IMR-90 (cell line): Measurements from ENCODE around the gene PCSK5. TPM values are rescaled to one million over a fixed set of nuclear protein-coding genes. Genes with fewer than 3 reads are reported as not detected.

Source experiments
- ATAC-seq: fragments of 200-7000 bp; cut with Tn5 transposase; 2 replicates; pipeline ENCODE4 v1.9.1; 2020; ENCODE audit warnings: low read depth, mild to moderate bottlenecking, moderate library complexity
- BruUV-seq: library from RNA; stranded (reverse); fragments of 400-500 nt; replicated peaks from 2 replicates; lab custom pipeline; 2021; lab: Mats Ljungman, UMichigan
- CTCF ChIA-PET: fragments of 300-600 bp; formaldehyde crosslinking; extraction: SDS; loops from one replicate; lab custom pipeline; 2021; ENCODE audit warnings: antibody characterized with exemption; lab: Yijun Ruan, JAX
- POLR2A ChIA-PET: fragments of 300-600 bp; sonication (Branson Sonifier 250); formaldehyde crosslinking; loops from one replicate; lab custom pipeline; 2022; ENCODE audit warnings: antibody characterized with exemption; ENCODE audit not compliant: unreplicated experiment; lab: Charles Lee
- DNase-seq: peaks from one replicate; pipeline ENCODE4 v3.0.0; 2013
- H2AFZ ChIP-seq: replicated peaks from 2 replicates; pipeline ENCODE3; 2013; ENCODE audit warnings: low read length, mild to moderate bottlenecking; ENCODE audit not compliant: poor library complexity
- H2AK5ac ChIP-seq: 2 replicates; pipeline ENCODE4 v1.6.1; 2013; ENCODE audit warnings: low read depth, low read length, inconsistent platforms
- H2AK9ac ChIP-seq: replicated peaks from 2 replicates; pipeline ENCODE3; 2013; ENCODE audit warnings: mild to moderate bottlenecking, low read depth, low read length, moderate library complexity; ENCODE audit not compliant: poor library complexity
- H2BK120ac ChIP-seq: 2 replicates; pipeline ENCODE4 v1.6.1; 2013; ENCODE audit warnings: low read depth, low read length, inconsistent platforms
- H2BK15ac ChIP-seq: 3 replicates; pipeline ENCODE4 v1.6.1; 2013; ENCODE audit warnings: low read depth, low read length, inconsistent platforms
- H2BK20ac ChIP-seq: 2 replicates; pipeline ENCODE4 v1.6.1; 2013; ENCODE audit warnings: low read depth, mild to moderate bottlenecking, inconsistent platforms, low read length, moderate library complexity
- H2BK5ac ChIP-seq: 2 replicates; pipeline ENCODE4 v1.6.1; 2013; ENCODE audit warnings: mild to moderate bottlenecking, low read depth, low read length, inconsistent platforms; ENCODE audit not compliant: poor library complexity, severe bottlenecking
- H3K14ac ChIP-seq: replicated peaks from 2 replicates; pipeline ENCODE4 v1.6.1; 2013; ENCODE audit warnings: low read depth, low read length, inconsistent platforms
- H3K18ac ChIP-seq: 2 replicates; pipeline ENCODE4 v1.6.1; 2013; ENCODE audit warnings: low read depth, low read length, control low read depth
- H3K23ac ChIP-seq: 2 replicates; pipeline ENCODE4 v1.6.1; 2013; ENCODE audit warnings: low read depth, low read length, inconsistent platforms
- H3K27ac ChIP-seq: 2 replicates; pipeline ENCODE4 v1.5.1; 2013; ENCODE audit warnings: mild to moderate bottlenecking, control low read depth, low read length; ENCODE audit not compliant: insufficient read depth
- H3K27me3 ChIP-seq: 2 replicates; pipeline ENCODE4 v1.6.1; 2013; ENCODE audit warnings: low read length; ENCODE audit not compliant: control insufficient read depth, insufficient read depth
- H3K36me3 ChIP-seq: 2 replicates; pipeline ENCODE4 v1.6.1; 2013; ENCODE audit warnings: low read length, mixed read lengths; ENCODE audit not compliant: control insufficient read depth, insufficient read depth
- H3K4ac ChIP-seq: 2 replicates; pipeline ENCODE4 v1.6.1; 2013; ENCODE audit warnings: low read depth, low read length, inconsistent platforms
- H3K4me1 ChIP-seq: 2 replicates; pipeline ENCODE4 v1.6.1; 2013; ENCODE audit warnings: low read length, mixed read lengths; ENCODE audit not compliant: control insufficient read depth, insufficient read depth
- H3K4me2 ChIP-seq: 2 replicates; pipeline ENCODE4 v1.6.1; 2013; ENCODE audit warnings: low read depth, mild to moderate bottlenecking, control low read depth, low read length, moderate library complexity
- H3K4me3 ChIP-seq: 2 replicates; pipeline ENCODE4 v1.5.1; 2013; ENCODE audit warnings: low read depth, mild to moderate bottlenecking, control low read depth, low read length, moderate library complexity; ENCODE audit not compliant: insufficient read depth
- H3K56ac ChIP-seq: 2 replicates; pipeline ENCODE4 v1.6.1; 2013; ENCODE audit warnings: low read length, inconsistent platforms; ENCODE audit not compliant: insufficient read depth; ENCODE audit errors: extremely low read depth
- H3K79me1 ChIP-seq, 2 experiments: 2 replicates each; pipeline ENCODE4 v1.6.1; 2013; ENCODE audit warnings: low read length in 2 of 2, inconsistent platforms in 1 of 2, low read depth in 1 of 2
- H3K9ac ChIP-seq: 2 replicates; pipeline ENCODE4 v1.6.1; 2013; ENCODE audit warnings: low read depth, low read length, control low read depth
- H3K9me1 ChIP-seq: 2 replicates; pipeline ENCODE4 v1.6.1; 2013; ENCODE audit warnings: low read length, inconsistent platforms; ENCODE audit not compliant: insufficient read depth
- H3K9me3 ChIP-seq: 2 replicates; pipeline ENCODE4 v1.6.1; 2013; ENCODE audit warnings: low read length; ENCODE audit not compliant: control insufficient read depth, insufficient read depth
- H4K20me1 ChIP-seq: 2 replicates; pipeline ENCODE4 v1.6.1; 2013; ENCODE audit warnings: low read length, inconsistent platforms; ENCODE audit not compliant: insufficient read depth
- H4K5ac ChIP-seq: 2 replicates; pipeline ENCODE4 v1.6.1; 2013; ENCODE audit warnings: mild to moderate bottlenecking, low read depth, low read length, control low read depth
- H4K8ac ChIP-seq, 2 experiments: 2 replicates each; pipeline ENCODE4 v1.6.1; 2013; ENCODE audit warnings: low read depth in 2 of 2, low read length in 2 of 2, control low read depth in 1 of 2, inconsistent platforms in 1 of 2
- H4K91ac ChIP-seq: 2 replicates; pipeline ENCODE4 v1.6.1; 2013; ENCODE audit warnings: low read depth, low read length, inconsistent platforms; ENCODE audit not compliant: insufficient read depth
- BHLHE40 ChIP-seq: fragments of 150-350 bp; IDR thresholded peaks from 2 replicates; pipeline ENCODE4 v1.6.1; 2016; ENCODE audit warnings: mild to moderate bottlenecking, low read depth, low read length
- CEBPB ChIP-seq: IDR thresholded peaks from 2 replicates; pipeline ENCODE4 v1.6.1; 2012; ENCODE audit warnings: low read depth, low read length, improper control_type of control experiment
- CHD1 ChIP-seq: IDR thresholded peaks from 2 replicates; pipeline ENCODE4 v1.6.1; 2012; ENCODE audit warnings: low read depth, low read length, improper control_type of control experiment
- FOS ChIP-seq: fragments of 150-350 bp; IDR thresholded peaks from 2 replicates; pipeline ENCODE4 v1.6.1; 2016; ENCODE audit warnings: low read depth, low read length
- MAFK ChIP-seq: IDR thresholded peaks from 2 replicates; pipeline ENCODE4 v1.6.1; 2012; ENCODE audit warnings: low read depth, low read length, improper control_type of control experiment
- MAZ ChIP-seq: IDR thresholded peaks from 2 replicates; pipeline ENCODE4 v1.6.1; 2012; ENCODE audit warnings: low read depth, mild to moderate bottlenecking, low read length, improper control_type of control experiment, moderate library complexity, borderline replicate concordance
- MXI1 ChIP-seq: IDR thresholded peaks from 2 replicates; pipeline ENCODE4 v1.6.1; 2012; ENCODE audit warnings: low read depth, mild to moderate bottlenecking, low read length, moderate library complexity, borderline replicate concordance
- NFE2L2 ChIP-seq: fragments of 150-350 bp; IDR thresholded peaks from 2 replicates; pipeline ENCODE4 v1.6.1; 2016; ENCODE audit warnings: low read depth, mild to moderate bottlenecking, low read length
- POLR2A ChIP-seq: IDR thresholded peaks from 2 replicates; pipeline ENCODE4 v1.6.1; 2012; ENCODE audit warnings: mild to moderate bottlenecking, low read depth, low read length
- RAD21 ChIP-seq: IDR thresholded peaks from 2 replicates; pipeline ENCODE4 v1.6.1; 2012; ENCODE audit warnings: low read length, improper control_type of control experiment
- RCOR1 ChIP-seq: IDR thresholded peaks from 2 replicates; pipeline ENCODE4 v1.6.1; 2012; ENCODE audit warnings: mild to moderate bottlenecking, low read length, improper control_type of control experiment; ENCODE audit not compliant: insufficient replicate concordance
- RFX5 ChIP-seq: IDR thresholded peaks from 2 replicates; pipeline ENCODE4 v1.8.0; 2012; ENCODE audit warnings: low read depth, mild to moderate bottlenecking, low read length, moderate library complexity
- SMC3 ChIP-seq: fragments of 150-350 bp; IDR thresholded peaks from 2 replicates; pipeline ENCODE4 v1.6.1; 2016; ENCODE audit warnings: low read depth, mild to moderate bottlenecking, antibody characterized with exemption, low read length, moderate library complexity
- WGBS, 2 experiments: methylation state at CpG; one replicate each; pipeline versions ENCODE4 v1.1.5 to v1.1.7; 2013; ENCODE audit warnings: missing lambda C conversion rate in 2 of 2; ENCODE audit not compliant: insufficient read length in 1 of 2; ENCODE audit errors: extremely low coverage in 2 of 2; 5-methylcytosine and 5-hydroxymethylcytosine counted together
- dilution Hi-C: fragments of 300-500 bp; cut with HindIII; formaldehyde crosslinking; loops from one replicate; pipeline ENCODE4 v1.14.3; 2018; ENCODE audit warnings: low sequenced_read_pairs; ENCODE audit not compliant: unreplicated experiment
- in situ Hi-C: fragments of 300-500 bp; cut with MboI; formaldehyde crosslinking; loops from 3 replicates; pipeline ENCODE4 v1.14.3; 2019; ENCODE audit warnings: low sequenced_read_pairs, inconsistent platforms, mixed read lengths
- intact Hi-C: fragments of 100-400 bp; cut with micrococcal nuclease; formaldehyde crosslinking; loops from 2 replicates; pipeline ENCODE4 v1.10.0; 2022
- polyA plus RNA-seq, 3 experiments: library from polyadenylated mRNA; depleted of rRNA; stranded (reverse); fragments of >200 nt; gene quantifications; 2 replicates each; pipeline ENCODE4 v1.2.3, GENCODE V29; 2012; ENCODE audit warnings: low replicate concordance in 1 of 3
- total RNA-seq: library from RNA; depleted of rRNA; stranded (reverse); fragments of >200 nt; gene quantifications from 2 replicates; pipeline ENCODE4 v1.2.3, GENCODE V29; 2012
- TF ChIP-seq, protein P1 (sequence below): conservative IDR thresholded peaks from 2 replicates; pipeline ENCODE4 v1.5.1; 2012; ENCODE audit warnings: mild to moderate bottlenecking, low read depth, low read length, improper control_type of control experiment
- TF ChIP-seq, protein P2 (sequence below): fragments of 150-350 bp; IDR thresholded peaks from 2 replicates; pipeline ENCODE4 v1.6.1; 2016; ENCODE audit warnings: low read depth, mild to moderate bottlenecking, low read length, moderate library complexity, borderline replicate concordance
- TF ChIP-seq, protein P3 (sequence below): fragments of 150-350 bp; IDR thresholded peaks from 2 replicates; pipeline ENCODE4 v1.6.1; 2017; ENCODE audit warnings: mild to moderate bottlenecking, antibody characterized with exemption, low read length, low read depth

The PCSK5 gene
- total and polyA plus RNA-seq, 2 of the 4 experiments (the other 2 are of a cell fraction): 1.5 to 3.0 TPM

DNA sequence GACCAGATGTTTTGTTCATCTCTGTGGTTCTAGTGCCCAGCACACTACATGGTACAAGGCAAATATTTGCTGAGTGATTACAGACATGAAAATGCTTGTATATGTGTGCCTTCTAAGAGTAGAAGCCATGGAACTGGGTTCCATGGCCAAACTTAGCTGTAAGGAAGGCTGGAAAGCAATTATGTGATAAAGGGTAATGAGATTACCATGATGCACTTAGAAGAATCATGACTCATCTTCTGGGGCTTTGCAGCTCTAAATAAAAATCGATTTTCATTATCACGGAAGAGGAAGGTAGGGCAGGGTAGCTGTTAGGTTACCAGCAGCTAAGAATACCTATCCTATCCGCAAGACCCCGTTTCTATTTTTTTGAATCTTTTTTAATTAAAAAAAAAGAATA lies 475.8 kb downstream of the PCSK5 start:
- in situ Hi-C loops: no loop called here
- Histone ChIP-seq H4K8ac (no peak overlapping the region), H3K4me1 (peaks cover 3% of the 10 kb centered on the region; the same call in 1 of the 2 replicates), H3K9ac (no peak overlapping the region), H3K23ac (no peak overlapping the region), H4K91ac (no peak overlapping the region), H3K79me1 (no peaks in the 10 kb centered on the region), H3K18ac (no peak overlapping the region), H3K27ac (no peak overlapping the region), H2BK20ac (no peak overlapping the region), H2AK9ac (no peak overlapping the region), H3K27me3 (no peaks in the 10 kb centered on the region), H2BK15ac (no peak overlapping the region), H3K9me3 (no peaks in the 10 kb centered on the region), H3K56ac (no peak overlapping the region), H3K4me2 (no peak overlapping the region), H4K20me1 (no peaks in the 10 kb centered on the region), H2AK5ac (no peak overlapping the region), H2BK5ac (no peak overlapping the region), H3K14ac (no peak overlapping the region), H3K4ac (no peak overlapping the region), H3K4me3 (no peak overlapping the region), H4K5ac (no peak overlapping the region), H2BK120ac (no peak overlapping the region), H2AFZ (no peak overlapping the region), H3K36me3 (no peaks in the 10 kb centered on the region), H3K9me1 (no peaks in the 10 kb centered on the region; the same call in 1 of the 2 replicates)
- no CpG with 5 or more reads among the region's 4 CpGs for WGBS, 2 experiments
- no peak for TF ChIP-seq MAFK
- TF ChIP-seq, protein P1, sequence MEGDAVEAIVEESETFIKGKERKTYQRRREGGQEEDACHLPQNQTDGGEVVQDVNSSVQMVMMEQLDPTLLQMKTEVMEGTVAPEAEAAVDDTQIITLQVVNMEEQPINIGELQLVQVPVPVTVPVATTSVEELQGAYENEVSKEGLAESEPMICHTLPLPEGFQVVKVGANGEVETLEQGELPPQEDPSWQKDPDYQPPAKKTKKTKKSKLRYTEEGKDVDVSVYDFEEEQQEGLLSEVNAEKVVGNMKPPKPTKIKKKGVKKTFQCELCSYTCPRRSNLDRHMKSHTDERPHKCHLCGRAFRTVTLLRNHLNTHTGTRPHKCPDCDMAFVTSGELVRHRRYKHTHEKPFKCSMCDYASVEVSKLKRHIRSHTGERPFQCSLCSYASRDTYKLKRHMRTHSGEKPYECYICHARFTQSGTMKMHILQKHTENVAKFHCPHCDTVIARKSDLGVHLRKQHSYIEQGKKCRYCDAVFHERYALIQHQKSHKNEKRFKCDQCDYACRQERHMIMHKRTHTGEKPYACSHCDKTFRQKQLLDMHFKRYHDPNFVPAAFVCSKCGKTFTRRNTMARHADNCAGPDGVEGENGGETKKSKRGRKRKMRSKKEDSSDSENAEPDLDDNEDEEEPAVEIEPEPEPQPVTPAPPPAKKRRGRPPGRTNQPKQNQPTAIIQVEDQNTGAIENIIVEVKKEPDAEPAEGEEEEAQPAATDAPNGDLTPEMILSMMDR: no peak
- TF ChIP-seq POLR2A: no peak
- TF ChIP-seq MXI1: no peak
- no peak for TF ChIP-seq MAZ
- TF ChIP-seq RAD21: no peak
- TF ChIP-seq, protein P2, sequence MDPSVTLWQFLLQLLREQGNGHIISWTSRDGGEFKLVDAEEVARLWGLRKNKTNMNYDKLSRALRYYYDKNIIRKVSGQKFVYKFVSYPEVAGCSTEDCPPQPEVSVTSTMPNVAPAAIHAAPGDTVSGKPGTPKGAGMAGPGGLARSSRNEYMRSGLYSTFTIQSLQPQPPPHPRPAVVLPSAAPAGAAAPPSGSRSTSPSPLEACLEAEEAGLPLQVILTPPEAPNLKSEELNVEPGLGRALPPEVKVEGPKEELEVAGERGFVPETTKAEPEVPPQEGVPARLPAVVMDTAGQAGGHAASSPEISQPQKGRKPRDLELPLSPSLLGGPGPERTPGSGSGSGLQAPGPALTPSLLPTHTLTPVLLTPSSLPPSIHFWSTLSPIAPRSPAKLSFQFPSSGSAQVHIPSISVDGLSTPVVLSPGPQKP: no peak
- TF ChIP-seq CHD1: no peak
- TF ChIP-seq FOS: no peak
- no peak for TF ChIP-seq SMC3
- TF ChIP-seq NFE2L2: no peak
- no peak for TF ChIP-seq BHLHE40
- no peak for TF ChIP-seq RFX5
- TF ChIP-seq, protein P3, sequence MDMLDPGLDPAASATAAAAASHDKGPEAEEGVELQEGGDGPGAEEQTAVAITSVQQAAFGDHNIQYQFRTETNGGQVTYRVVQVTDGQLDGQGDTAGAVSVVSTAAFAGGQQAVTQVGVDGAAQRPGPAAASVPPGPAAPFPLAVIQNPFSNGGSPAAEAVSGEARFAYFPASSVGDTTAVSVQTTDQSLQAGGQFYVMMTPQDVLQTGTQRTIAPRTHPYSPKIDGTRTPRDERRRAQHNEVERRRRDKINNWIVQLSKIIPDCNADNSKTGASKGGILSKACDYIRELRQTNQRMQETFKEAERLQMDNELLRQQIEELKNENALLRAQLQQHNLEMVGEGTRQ: no peak
- no peak for TF ChIP-seq CEBPB
- TF ChIP-seq RCOR1: no peak
- BruUV-seq: no TSS peak
- no peak for ATAC-seq
- dilution Hi-C loops: no loop called here
- intact Hi-C loops: no loop called here
- ChIA-PET CTCF (no interaction called here), POLR2A (no interaction called here)
- DNase-seq: no peak
